Loucy (cell line): Measurements from ENCODE around the gene RPS6KA1.

Source experiments
- H2AFZ ChIP-seq: fragments of 200-600 bp; sonication (generic); 2 replicates; pipeline ENCODE4 v1.6.0; 2016; ENCODE audit warnings: antibody characterized with exemption, mild to moderate bottlenecking, low read length, moderate library complexity
- H3F3A ChIP-seq: fragments of 200-600 bp; 2 replicates; pipeline ENCODE4 v1.6.0; 2016; ENCODE audit warnings: antibody characterized with exemption, low read depth, mild to moderate bottlenecking
- H3K27me3 ChIP-seq: fragments of 200-600 bp; sonication (generic); 2 replicates; pipeline ENCODE4 v1.6.1; 2014; ENCODE audit warnings: low read length, mild to moderate bottlenecking; ENCODE audit not compliant: insufficient read depth, poor library complexity, severe bottlenecking
- H3K36me3 ChIP-seq: fragments of 200-600 bp; sonication (generic); 2 replicates; pipeline ENCODE4 v1.6.1; 2016; ENCODE audit warnings: low read length; ENCODE audit not compliant: insufficient read depth
- H3K4me1 ChIP-seq: fragments of 200-600 bp; sonication (generic); 2 replicates; pipeline ENCODE4 v1.5.1; 2014; ENCODE audit warnings: low read length, mild to moderate bottlenecking; ENCODE audit not compliant: insufficient read depth, poor library complexity, severe bottlenecking
- H3K4me2 ChIP-seq: fragments of 200-600 bp; sonication (generic); 2 replicates; pipeline ENCODE4 v1.6.0; 2014; ENCODE audit warnings: antibody characterized with exemption, low read length, low read depth, mild to moderate bottlenecking; ENCODE audit not compliant: poor library complexity, severe bottlenecking
- H3K4me3 ChIP-seq: fragments of 200-600 bp; sonication (generic); 2 replicates; pipeline ENCODE4 v1.5.1; 2014; ENCODE audit warnings: low read length, mild to moderate bottlenecking, mixed read lengths; ENCODE audit not compliant: poor library complexity, severe bottlenecking
- H3K79me2 ChIP-seq: fragments of 200-600 bp; sonication (generic); 2 replicates; pipeline ENCODE4 v1.6.1; 2014; ENCODE audit warnings: low read length; ENCODE audit not compliant: insufficient read depth
- H3K9ac ChIP-seq: fragments of 200-600 bp; sonication (generic); 2 replicates; pipeline ENCODE4 v1.6.0; 2014; ENCODE audit warnings: mild to moderate bottlenecking, low read depth, low read length, moderate library complexity; ENCODE audit not compliant: poor library complexity, severe bottlenecking
- H3K9me2 ChIP-seq: fragments of 200-600 bp; sonication (generic); replicated peaks from 2 replicates; pipeline ENCODE4 v1.6.1; 2016; ENCODE audit warnings: low read depth, low read length, mixed read lengths
- H3K9me3 ChIP-seq: fragments of 200-600 bp; sonication (generic); 2 replicates; pipeline ENCODE4 v1.6.1; 2014; ENCODE audit warnings: mild to moderate bottlenecking, antibody characterized with exemption, low read length, low read depth; ENCODE audit not compliant: insufficient read depth
- H4K20me1 ChIP-seq: fragments of 200-600 bp; sonication (generic); 2 replicates; pipeline ENCODE4 v1.6.0; 2014; ENCODE audit warnings: antibody characterized with exemption, low read length, mild to moderate bottlenecking; ENCODE audit not compliant: insufficient read depth, poor library complexity, severe bottlenecking
- CTCF ChIP-seq: fragments of 200-600 bp; sonication (generic); conservative IDR thresholded peaks from 2 replicates; pipeline ENCODE4 v1.5.1; 2014; ENCODE audit warnings: mild to moderate bottlenecking, antibody characterized with exemption, low read length
- EZH2phosphoT487 ChIP-seq: fragments of 200-600 bp; IDR thresholded peaks from 2 replicates; pipeline ENCODE4 v1.6.1; 2018; ENCODE audit warnings: antibody characterized with exemption, mild to moderate bottlenecking, moderate library complexity, borderline replicate concordance

RPS6KA1 gene

DNA sequence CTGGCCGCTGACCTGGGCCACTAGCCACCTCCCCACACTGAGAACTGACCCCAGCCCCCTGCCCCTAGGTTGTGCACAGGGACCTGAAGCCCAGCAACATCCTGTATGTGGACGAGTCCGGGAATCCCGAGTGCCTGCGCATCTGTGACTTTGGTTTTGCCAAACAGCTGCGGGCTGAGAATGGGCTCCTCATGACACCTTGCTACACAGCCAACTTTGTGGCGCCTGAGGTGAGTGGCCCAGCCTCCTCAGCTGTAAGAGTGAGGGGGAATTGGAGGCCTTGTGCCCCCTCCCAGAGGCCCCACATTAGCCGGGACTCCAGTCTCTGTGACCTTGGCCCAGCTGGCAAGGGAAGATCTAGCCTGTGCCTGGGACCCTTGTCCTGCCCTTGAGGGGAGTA, 41.8 kb downstream of the RPS6KA1 start:
- no peak overlapping the region for H3K9ac ChIP-seq
- no peak overlapping the region for H2AFZ ChIP-seq
- peaks cover 63% of the 10 kb centered on the region; the same call in 1 of the 2 replicates for H3K36me3 ChIP-seq

GRCh38 chr1:26574018-26574417, 44.5 kb downstream of the RPS6KA1 start:
- H3K27me3 ChIP-seq: no peaks in the 10 kb centered on the region
- H2AFZ ChIP-seq: no peak overlapping the region
- no peaks in the 10 kb centered on the region for H3K4me1 ChIP-seq
- H4K20me1 ChIP-seq: no peaks in the 10 kb centered on the region
- no peak for TF ChIP-seq EZH2phosphoT487
- TF ChIP-seq CTCF: no peak
- no peaks in the 10 kb centered on the region for H3K79me2 ChIP-seq
- no peak overlapping the region for H3K9ac ChIP-seq
- H3F3A ChIP-seq: no peaks in the 10 kb centered on the region
- H3K9me2 ChIP-seq: no peaks in the 10 kb centered on the region
- H3K9me3 ChIP-seq: no peaks in the 10 kb centered on the region
- H3K36me3 ChIP-seq: peaks cover 53% of the 10 kb centered on the region; the same call in 1 of the 2 replicates
- H3K4me2 ChIP-seq: no peak overlapping the region
- H3K4me3 ChIP-seq: no peak overlapping the region

More for the DNA sequence above, 41.8 kb downstream of the RPS6KA1 start:
- no peak overlapping the region for H3K4me3 ChIP-seq
- no peak for TF ChIP-seq CTCF
- TF ChIP-seq EZH2phosphoT487: no peak
- no peaks in the 10 kb centered on the region for H3K27me3 ChIP-seq
- H3K9me2 ChIP-seq: no peaks in the 10 kb centered on the region
- H3K4me1 ChIP-seq: no peaks in the 10 kb centered on the region
- no peaks in the 10 kb centered on the region for H3K79me2 ChIP-seq
- H3K9me3 ChIP-seq: no peaks in the 10 kb centered on the region
- H3F3A ChIP-seq: no peaks in the 10 kb centered on the region
- no peaks in the 10 kb centered on the region for H4K20me1 ChIP-seq
- no peak overlapping the region for H3K4me2 ChIP-seq

DNA sequence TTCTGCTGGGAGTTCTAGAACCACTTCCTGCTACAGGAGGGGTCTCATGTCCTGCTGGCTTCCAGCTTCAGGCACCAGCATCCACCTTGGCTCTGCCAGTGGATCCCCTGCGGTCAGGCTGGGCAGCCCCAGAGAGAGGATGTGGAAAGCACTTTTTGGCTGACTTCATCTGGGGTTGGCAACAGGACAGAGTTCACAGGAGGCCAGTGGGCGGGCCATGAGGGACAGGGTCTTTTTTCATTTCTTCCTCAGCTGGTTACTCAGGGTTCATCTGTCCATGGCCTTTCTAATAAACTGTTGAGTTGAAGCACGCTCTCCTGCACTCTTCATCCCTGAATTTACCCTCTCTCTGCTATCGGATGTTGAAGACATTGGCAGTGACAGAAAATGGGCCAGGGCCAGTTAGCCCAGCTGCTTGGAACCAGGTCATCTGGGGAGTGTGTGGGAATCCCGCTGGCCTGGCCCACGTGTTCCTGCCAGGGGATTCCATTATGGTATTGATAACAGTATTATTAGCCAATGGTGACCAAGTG, 45.2 kb downstream of the RPS6KA1 start:
- TF ChIP-seq CTCF (no peak), EZH2phosphoT487 (no peak)
- no peaks in the 10 kb centered on the region for H3K9me2 ChIP-seq
- H4K20me1 ChIP-seq: no peaks in the 10 kb centered on the region
- H3K4me1 ChIP-seq: no peaks in the 10 kb centered on the region
- H3K9me3 ChIP-seq: no peaks in the 10 kb centered on the region
- H3K9ac ChIP-seq: no peak overlapping the region
- H2AFZ ChIP-seq: no peak overlapping the region
- H3K79me2 ChIP-seq: no peaks in the 10 kb centered on the region
- no peaks in the 10 kb centered on the region for H3F3A ChIP-seq
- H3K4me2 ChIP-seq: no peak overlapping the region
- H3K36me3 ChIP-seq: peaks cover 50% of the 10 kb centered on the region; the same call in 1 of the 2 replicates
- no peaks in the 10 kb centered on the region for H3K27me3 ChIP-seq
- no peak overlapping the region for H3K4me3 ChIP-seq
